ENCODE results near the gene RBM44.

The RBM44 gene

DNA sequence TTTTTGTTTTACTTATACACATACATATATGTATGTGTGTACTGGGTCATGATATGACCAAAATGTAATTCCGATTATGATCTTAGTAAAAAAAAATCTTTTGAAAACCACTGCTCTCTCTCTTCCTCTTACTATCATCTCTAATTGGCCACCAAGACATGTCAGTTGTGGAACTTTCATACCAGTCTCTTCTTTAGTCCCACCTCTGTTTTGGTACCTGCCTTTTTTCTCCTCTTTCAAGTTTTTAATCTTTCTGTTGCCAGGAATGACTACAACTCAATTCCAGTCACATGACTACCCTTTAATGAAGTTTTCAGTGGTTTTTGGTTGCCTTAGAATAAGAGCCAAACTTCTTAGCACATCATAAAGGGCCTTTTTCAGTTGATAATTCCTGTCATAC lies 17.1 kb downstream of the RBM44 start:
- TF ChIP-seq, protein P1, sequence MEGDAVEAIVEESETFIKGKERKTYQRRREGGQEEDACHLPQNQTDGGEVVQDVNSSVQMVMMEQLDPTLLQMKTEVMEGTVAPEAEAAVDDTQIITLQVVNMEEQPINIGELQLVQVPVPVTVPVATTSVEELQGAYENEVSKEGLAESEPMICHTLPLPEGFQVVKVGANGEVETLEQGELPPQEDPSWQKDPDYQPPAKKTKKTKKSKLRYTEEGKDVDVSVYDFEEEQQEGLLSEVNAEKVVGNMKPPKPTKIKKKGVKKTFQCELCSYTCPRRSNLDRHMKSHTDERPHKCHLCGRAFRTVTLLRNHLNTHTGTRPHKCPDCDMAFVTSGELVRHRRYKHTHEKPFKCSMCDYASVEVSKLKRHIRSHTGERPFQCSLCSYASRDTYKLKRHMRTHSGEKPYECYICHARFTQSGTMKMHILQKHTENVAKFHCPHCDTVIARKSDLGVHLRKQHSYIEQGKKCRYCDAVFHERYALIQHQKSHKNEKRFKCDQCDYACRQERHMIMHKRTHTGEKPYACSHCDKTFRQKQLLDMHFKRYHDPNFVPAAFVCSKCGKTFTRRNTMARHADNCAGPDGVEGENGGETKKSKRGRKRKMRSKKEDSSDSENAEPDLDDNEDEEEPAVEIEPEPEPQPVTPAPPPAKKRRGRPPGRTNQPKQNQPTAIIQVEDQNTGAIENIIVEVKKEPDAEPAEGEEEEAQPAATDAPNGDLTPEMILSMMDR (IDR thresholded peaks at IDR 0.05; ENCODE audit: low read depth, low read length, missing control alignments) = no peak
- H3K4me3 ChIP-seq (replicated peaks; ENCODE audit: low read depth, low read length) = no peak overlapping the region
- DNase-seq (ENCODE audit: extremely low read depth, low read depth) = no peak

- no peak overlapping the region for H3K4me3 ChIP-seq (replicated peaks; ENCODE audit: low read depth, low read length)
- DNase-seq (ENCODE audit: extremely low read depth, low read depth) = no peak
- TF ChIP-seq, protein P1 (IDR thresholded peaks at IDR 0.05; ENCODE audit: low read depth, low read length, missing control alignments) = no peak
Measured at GRCh38 chr2:237816531-237816930, 18.0 kb downstream of the RBM44 start.

GRCh38 chr2:237818066-237818473 lies 19.5 kb downstream of the RBM44 start:
- H3K4me3 ChIP-seq (replicated peaks; ENCODE audit: low read depth, low read length) = no peak overlapping the region
- TF ChIP-seq, protein P1 (IDR thresholded peaks at IDR 0.05; ENCODE audit: low read depth, low read length, missing control alignments) = no peak
- no peak for DNase-seq (ENCODE audit: extremely low read depth, low read depth)

DNA sequence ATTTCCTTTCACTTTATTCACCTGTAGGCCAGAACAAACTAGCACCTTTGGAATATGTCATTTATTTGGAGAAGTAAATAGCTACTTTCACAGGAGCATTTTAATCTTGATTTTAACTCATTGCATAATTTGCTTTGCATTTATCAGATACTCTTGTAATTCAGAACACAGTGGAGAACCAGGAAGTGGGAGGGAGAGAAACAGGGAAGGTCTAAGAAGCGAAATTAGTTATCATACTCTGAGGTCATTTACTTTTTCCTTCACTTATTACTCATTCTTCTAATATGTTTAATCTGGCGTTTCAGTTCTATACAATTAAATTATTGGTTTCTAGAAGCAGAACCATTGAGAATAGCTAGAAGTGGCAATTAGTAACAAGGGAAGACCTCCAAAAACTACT lies 20.7 kb downstream of the RBM44 start:
- TF ChIP-seq, protein P1 (IDR thresholded peaks at IDR 0.05; ENCODE audit: low read depth, low read length, missing control alignments) = no peak
- no peak overlapping the region for H3K4me3 ChIP-seq (replicated peaks; ENCODE audit: low read depth, low read length)
- no peak for DNase-seq (ENCODE audit: extremely low read depth, low read depth)

DNA sequence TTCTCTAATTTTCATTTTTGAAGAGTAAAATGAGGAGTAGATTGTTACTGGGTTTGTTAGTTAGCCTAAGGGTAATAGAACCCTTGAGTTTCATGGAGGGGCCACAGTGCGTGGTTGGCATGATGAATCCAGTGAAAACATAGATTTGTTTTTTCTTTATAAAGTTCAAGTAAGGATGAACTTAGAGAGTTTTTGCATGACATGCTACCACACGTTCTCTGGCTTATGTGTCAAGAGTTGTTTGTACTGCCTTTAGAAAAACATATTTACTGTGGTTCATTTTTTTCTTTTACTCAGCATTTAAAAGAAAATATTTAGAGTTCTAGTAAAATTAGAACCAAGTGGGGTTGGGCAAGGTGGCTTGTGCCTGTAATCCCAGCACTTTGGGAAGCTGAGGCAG lies 21.8 kb downstream of the RBM44 start:
- TF ChIP-seq, protein P1 (IDR thresholded peaks at IDR 0.05; ENCODE audit: low read depth, low read length, missing control alignments) = no peak
- no peak for DNase-seq (ENCODE audit: extremely low read depth, low read depth)
- H3K4me3 ChIP-seq (replicated peaks; ENCODE audit: low read depth, low read length) = no peak overlapping the region

GRCh38 chr2:237823544-237823943 lies 25.0 kb downstream of the RBM44 start:
- no peak for DNase-seq (ENCODE audit: extremely low read depth, low read depth)
- no peak overlapping the region for H3K4me3 ChIP-seq (replicated peaks; ENCODE audit: low read depth, low read length)
- TF ChIP-seq, protein P1 (IDR thresholded peaks at IDR 0.05; ENCODE audit: low read depth, low read length, missing control alignments) = no peak

DNA sequence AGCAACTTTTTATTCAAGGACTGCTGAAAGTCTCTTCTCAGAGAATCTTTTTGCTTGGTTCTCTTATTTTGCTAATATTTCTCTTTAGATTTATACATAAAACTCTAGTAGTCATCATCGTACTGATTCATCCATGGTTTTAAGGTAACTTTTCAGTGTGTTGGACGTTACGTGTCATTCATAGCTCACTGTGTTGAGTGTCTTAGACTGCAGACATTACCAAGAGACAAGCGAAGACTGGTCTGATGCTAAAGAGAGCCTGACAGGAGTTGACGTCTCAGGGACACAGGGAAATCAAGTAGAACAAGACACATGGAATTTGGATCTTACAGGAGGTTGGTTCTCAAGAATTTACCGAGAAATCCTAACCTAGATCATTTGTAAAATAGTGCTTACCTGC lies 25.5 kb downstream of the RBM44 start:
- no peak overlapping the region for H3K4me3 ChIP-seq (replicated peaks; ENCODE audit: low read depth, low read length)
- no peak for DNase-seq (ENCODE audit: extremely low read depth, low read depth)
- TF ChIP-seq, protein P1 (IDR thresholded peaks at IDR 0.05; ENCODE audit: low read depth, low read length, missing control alignments) = no peak
